Progenitor cell of endocrine pancreas (in vitro differentiated cells): ENCODE data around the gene SH3RF1. TPM values are rescaled to one million over a fixed set of nuclear protein-coding genes. Genes with fewer than 3 reads are reported as not detected.

ENCODE experiments used
- DNase-seq: peaks from one replicate; pipeline ENCODE4 v3.0.0; 2021; ENCODE audit warnings: low spot score; ENCODE audit not compliant: unreplicated experiment
- H3K27ac Mint-ChIP-seq: 2 replicates; pipeline ENCODE4 v1.8.0; 2021; ENCODE audit warnings: mild to moderate bottlenecking, moderate library complexity, mixed read lengths
- H3K27me3 Mint-ChIP-seq: 2 replicates; pipeline ENCODE4 v1.8.0; 2021; ENCODE audit warnings: mixed read lengths
- H3K36me3 Mint-ChIP-seq: 2 replicates; pipeline ENCODE4 v1.8.0; 2022; ENCODE audit warnings: mixed read lengths; ENCODE audit not compliant: insufficient read depth
- H3K4me1 Mint-ChIP-seq: 2 replicates; pipeline ENCODE4 v1.8.0; 2021; ENCODE audit warnings: low read depth, mixed read lengths
- H3K4me3 Mint-ChIP-seq: 2 replicates; pipeline ENCODE4 v1.8.0; 2021; ENCODE audit warnings: low read depth, mild to moderate bottlenecking, moderate library complexity, mixed read lengths
- H3K9me3 Mint-ChIP-seq: 2 replicates; pipeline ENCODE4 v1.8.0; 2021; ENCODE audit warnings: low read depth, mixed read lengths
- CTCF ChIP-seq: fragments of 200-600 bp; sonication (generic); IDR thresholded peaks from one replicate; pipeline ENCODE4 v1.5.0; 2021; ENCODE audit warnings: antibody characterized with exemption, mild to moderate bottlenecking; ENCODE audit not compliant: unreplicated experiment
- total RNA-seq: library from RNA; stranded (reverse); gene quantifications from 2 replicates; pipeline ENCODE4 v1.2.1, GENCODE V29; 2021

The SH3RF1 gene
- total RNA-seq, 1 donor from 2014 or later: 31.1 TPM

- DNase-seq: no peak
- H3K36me3 Mint-ChIP-seq: peaks cover 26% of the 10 kb centered on the region
- TF ChIP-seq CTCF: no peak
- H3K9me3 Mint-ChIP-seq: peaks cover 4% of the 10 kb centered on the region
- H3K27me3 Mint-ChIP-seq: no peaks in the 10 kb centered on the region
- peak overlapping the region; percentile 61 for H3K4me3 Mint-ChIP-seq
- H3K27ac Mint-ChIP-seq: peak overlapping the region; percentile 91
- peaks cover 36% of the 10 kb centered on the region for H3K4me1 Mint-ChIP-seq
Measured at GRCh38 chr4:169267070-169267469, 3.7 kb downstream of the SH3RF1 start.

GRCh38 chr4:169266661-169267060 lies 4.1 kb downstream of the SH3RF1 start:
- Mint-ChIP-seq H3K9me3 (peaks cover 4% of the 10 kb centered on the region), H3K27me3 (no peaks in the 10 kb centered on the region), H3K36me3 (peaks cover 26% of the 10 kb centered on the region), H3K4me1 (peaks cover 34% of the 10 kb centered on the region), H3K27ac (peak overlapping the region; percentile 91), H3K4me3 (peak overlapping the region; percentile 61)
- no peak for DNase-seq
- no peak for TF ChIP-seq CTCF

- Mint-ChIP-seq H3K9me3 (peaks cover 4% of the 10 kb centered on the region), H3K4me3 (no peak overlapping the region), H3K4me1 (peaks cover 34% of the 10 kb centered on the region), H3K27me3 (no peaks in the 10 kb centered on the region), H3K27ac (peak overlapping the region; percentile 47), H3K36me3 (peaks cover 29% of the 10 kb centered on the region)
- no peak for TF ChIP-seq CTCF
- no peak for DNase-seq
Measured at GRCh38 chr4:169266081-169266480, 4.7 kb downstream of the SH3RF1 start.

- no peak for TF ChIP-seq CTCF
- H3K4me3 Mint-ChIP-seq: no peak overlapping the region
- peaks cover 4% of the 10 kb centered on the region for H3K9me3 Mint-ChIP-seq
- H3K27ac Mint-ChIP-seq: no peak overlapping the region
- peaks cover 37% of the 10 kb centered on the region for H3K4me1 Mint-ChIP-seq
- H3K27me3 Mint-ChIP-seq: no peaks in the 10 kb centered on the region
- H3K36me3 Mint-ChIP-seq: peaks cover 29% of the 10 kb centered on the region
- no peak for DNase-seq
Measured at GRCh38 chr4:169263791-169264392, 6.9 kb downstream of the SH3RF1 start.

GRCh38 chr4:169260217-169260866 lies 10.4 kb downstream of the SH3RF1 start:
- H3K9me3 Mint-ChIP-seq: peaks cover 4% of the 10 kb centered on the region
- no peak for DNase-seq

More at GRCh38 chr4:169260217-169260866, 10.4 kb downstream of the SH3RF1 start:
- Mint-ChIP-seq H3K4me1 (peaks cover 26% of the 10 kb centered on the region), H3K36me3 (peaks cover 26% of the 10 kb centered on the region), H3K4me3 (no peak overlapping the region), H3K27me3 (no peaks in the 10 kb centered on the region), H3K27ac (no peak overlapping the region)
- TF ChIP-seq CTCF: no peak
